Activated T-cell treated with anti-CD3 and anti-CD28 coated beads for 24 hours (primary cell): ENCODE data around the gene TEX29.

ENCODE experiments used
- DNase-seq: peaks from one replicate; pipeline ENCODE4 v3.0.0-alpha.2; 2020; ENCODE audit warnings: low read depth

Gene TEX29

GRCh38 chr13:111322001-111322915 lies 1.8 kb downstream of the TEX29 start:
- no peak for DNase-seq

GRCh38 chr13:111322916-111323331 lies 2.5 kb downstream of the TEX29 start:
- DNase-seq, result no peak

- DNase-seq, result no peak
Observed at GRCh38 chr13:111323549-111323948, 3.1 kb downstream of the TEX29 start.

- no peak for DNase-seq
Observed at GRCh38 chr13:111323950-111324651, 3.7 kb downstream of the TEX29 start.

GRCh38 chr13:111324736-111325135 lies 4.3 kb downstream of the TEX29 start:
- no peak for DNase-seq

GRCh38 chr13:111325146-111325890 lies 4.9 kb downstream of the TEX29 start:
- no peak for DNase-seq

GRCh38 chr13:111325941-111326620 lies 5.6 kb downstream of the TEX29 start:
- no peak for DNase-seq

- no peak for DNase-seq
Observed at GRCh38 chr13:111326621-111326965, 6.2 kb downstream of the TEX29 start.

GRCh38 chr13:111326981-111327642 lies 6.7 kb downstream of the TEX29 start:
- DNase-seq, result no peak

- no peak for DNase-seq
Observed at GRCh38 chr13:111327730-111328573, 7.5 kb downstream of the TEX29 start.

GRCh38 chr13:111328574-111329410 lies 8.3 kb downstream of the TEX29 start:
- no peak for DNase-seq

GRCh38 chr13:111329641-111330040 lies 9.2 kb downstream of the TEX29 start:
- no peak for DNase-seq

GRCh38 chr13:111330066-111330610 lies 9.7 kb downstream of the TEX29 start:
- DNase-seq, result no peak

GRCh38 chr13:111335298-111335697 lies 14.9 kb downstream of the TEX29 start:
- DNase-seq, result no peak

- no peak for DNase-seq
Observed at GRCh38 chr13:111336666-111337065, 16.2 kb downstream of the TEX29 start.

GRCh38 chr13:111337206-111337605 lies 16.8 kb downstream of the TEX29 start:
- DNase-seq, result no peak

- DNase-seq, result no peak
Observed at GRCh38 chr13:111337741-111338140, 17.3 kb downstream of the TEX29 start.

- no peak for DNase-seq
Observed at GRCh38 chr13:111338841-111339240, 18.4 kb downstream of the TEX29 start.
